CD4-positive, alpha-beta T cell treated with Interleukin-4 for 1 hour (primary cell): ENCODE data around the gene CNGB1.
"Not testable (repeated sequence)": the region's sequence is repeated elsewhere in the genome, so short reads cannot be mapped to it uniquely, and the experiment has no call there.

Source experiments
- DNase-seq, 2 donors: peaks; one replicate each; pipeline ENCODE4 v3.0.0-alpha.2; 2020 to 2022

Gene CNGB1

DNA sequence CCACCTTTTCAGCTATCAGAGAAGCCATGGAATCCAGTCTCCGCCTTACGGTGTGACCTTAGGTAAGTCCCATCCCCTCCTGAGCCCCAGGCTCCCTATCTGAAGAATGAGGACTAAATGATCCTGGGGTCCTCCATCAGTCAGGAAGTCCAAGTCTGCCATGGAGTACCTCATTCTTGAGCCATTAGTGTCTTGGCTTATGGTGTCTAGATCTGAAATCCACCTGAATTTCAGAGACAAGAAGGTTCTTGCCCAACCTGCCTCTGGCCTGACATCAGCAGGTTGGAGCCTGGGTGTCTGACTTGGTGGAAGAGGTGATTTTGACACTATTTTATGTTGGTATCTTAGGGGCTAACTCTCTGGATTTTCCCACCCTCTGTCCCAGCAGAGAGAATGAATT lies 47.1 kb downstream of the CNGB1 start:
- DNase-seq = no peak

DNA sequence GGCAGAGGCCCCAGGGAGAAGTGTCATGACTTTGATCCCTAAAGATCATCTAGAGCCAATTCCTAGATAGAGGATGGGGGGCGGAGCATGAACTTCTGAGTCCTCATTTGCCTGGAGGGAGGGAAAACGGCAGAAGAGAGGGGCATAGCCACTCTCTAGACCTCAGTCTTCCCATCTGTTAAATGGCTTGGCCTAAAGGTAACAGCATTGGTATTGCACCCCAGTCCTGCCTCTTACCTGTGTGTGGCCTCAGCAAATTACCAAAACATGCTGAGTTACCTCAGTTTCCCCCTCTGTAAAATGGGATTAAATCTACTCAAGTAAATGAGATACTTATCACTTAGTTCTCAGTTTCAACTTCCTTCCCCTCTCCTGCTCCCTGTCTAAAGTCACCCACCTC lies 47.5 kb downstream of the CNGB1 start:
- DNase-seq = no peak

DNA sequence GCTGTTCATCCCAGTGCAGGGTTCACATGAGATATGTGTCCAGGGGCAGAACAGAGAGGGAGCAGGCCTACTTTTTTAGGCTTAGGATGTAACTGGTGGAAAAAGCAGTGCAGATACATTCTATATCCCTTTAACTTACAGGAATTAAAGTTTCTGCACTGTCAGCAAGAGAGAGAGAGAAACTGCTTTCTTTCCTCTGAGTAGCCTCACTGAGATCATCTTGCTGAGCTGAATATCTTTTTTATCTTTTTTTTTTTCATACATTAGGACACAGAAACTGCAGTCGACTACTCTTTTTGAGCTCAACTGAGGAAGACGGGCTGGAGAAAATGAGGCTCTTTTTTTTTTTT lies 50.1 kb downstream of the CNGB1 start:
- no peak for DNase-seq

DNA sequence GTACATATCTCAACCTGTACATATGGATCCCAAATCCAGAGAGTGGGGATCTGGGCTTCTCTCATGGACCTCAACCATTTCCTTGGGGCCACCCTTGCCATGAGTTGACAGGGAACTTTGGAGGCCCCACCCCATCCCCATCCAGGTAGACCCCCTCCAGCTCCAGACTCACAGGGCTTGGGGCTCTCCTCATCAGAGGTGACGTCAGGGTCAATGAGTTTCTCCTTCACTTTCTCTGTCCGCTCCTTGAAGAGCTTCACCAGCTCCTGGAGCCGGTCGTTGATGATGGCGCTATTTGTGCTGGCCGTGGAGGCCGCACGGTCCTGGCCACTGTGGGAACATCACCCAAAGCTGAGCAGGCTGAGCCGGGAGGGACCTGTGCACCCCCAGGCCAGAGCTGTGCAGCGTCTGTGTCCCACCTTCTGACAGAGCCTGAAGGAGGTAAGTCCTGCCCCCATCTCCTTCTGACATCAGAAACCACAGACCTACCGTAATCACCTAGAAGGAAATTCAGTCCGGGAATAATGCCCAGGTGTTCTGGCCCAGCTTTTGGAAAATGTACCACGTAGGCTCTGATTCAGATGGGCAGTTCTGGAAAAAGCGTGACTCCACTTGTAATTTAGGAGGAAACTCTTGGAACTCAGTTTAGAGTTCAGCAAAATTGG lies 50.6 kb downstream of the CNGB1 start:
- DNase-seq = no peak

DNA sequence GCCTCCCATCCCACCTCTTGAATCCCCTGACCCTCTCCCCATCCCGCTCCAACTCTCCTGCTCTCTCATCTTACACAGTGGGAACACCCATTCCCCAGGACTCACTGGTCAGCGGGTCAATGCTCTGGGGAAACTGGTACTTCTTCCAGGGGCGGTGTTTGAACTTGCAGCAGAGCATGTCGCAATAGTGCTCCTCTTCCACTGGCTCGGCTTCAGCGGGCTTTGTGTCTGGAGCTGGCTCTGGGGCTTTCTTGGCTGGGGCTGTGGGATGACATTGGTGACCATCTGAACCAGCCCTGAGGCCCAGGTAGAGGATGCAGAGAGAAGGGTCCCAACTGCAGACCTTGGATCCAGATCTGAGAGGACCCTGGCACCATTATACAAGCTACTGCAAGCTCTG lies 51.9 kb downstream of the CNGB1 start:
- no peak for DNase-seq

DNA sequence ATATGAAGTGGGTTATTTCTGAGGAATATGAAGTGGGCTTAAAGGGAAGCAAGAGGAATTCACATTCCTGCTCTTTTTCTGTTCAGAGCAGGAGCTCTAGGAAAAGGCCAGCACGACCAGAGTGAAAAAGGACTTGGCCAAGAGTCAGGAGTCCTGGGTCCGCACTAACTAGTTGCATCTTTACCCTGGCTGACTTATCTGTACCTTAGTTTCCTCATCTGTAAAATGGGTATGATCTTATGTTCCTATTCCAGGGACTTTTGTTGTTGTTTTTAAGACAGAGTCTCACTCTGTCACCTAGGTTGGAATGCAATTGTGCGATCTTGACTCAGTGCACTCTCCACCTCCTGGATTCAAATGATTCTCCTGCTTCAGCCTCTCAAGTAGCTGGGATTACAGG lies 52.5 kb downstream of the CNGB1 start:
- no peak for DNase-seq

DNA sequence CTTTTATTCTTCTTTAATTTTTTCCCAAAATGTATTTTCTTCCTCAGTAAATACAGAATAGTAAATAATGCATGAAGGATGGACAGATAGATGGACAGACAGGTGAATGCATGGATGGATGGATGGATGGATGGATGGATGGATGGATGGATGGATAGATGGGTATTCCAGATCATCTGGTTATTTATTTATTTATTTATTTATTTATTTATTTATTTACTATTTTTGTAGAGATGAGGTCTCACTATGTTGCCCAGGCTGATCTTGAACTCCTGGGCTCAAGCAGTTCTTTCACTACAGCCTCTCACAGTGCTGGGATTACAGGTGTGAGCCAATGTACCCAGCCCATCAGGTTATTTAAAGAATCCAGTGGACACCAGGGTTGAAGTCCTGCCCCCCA lies 53.0 kb downstream of the CNGB1 start:
- DNase-seq = not testable (repeated sequence)

DNA sequence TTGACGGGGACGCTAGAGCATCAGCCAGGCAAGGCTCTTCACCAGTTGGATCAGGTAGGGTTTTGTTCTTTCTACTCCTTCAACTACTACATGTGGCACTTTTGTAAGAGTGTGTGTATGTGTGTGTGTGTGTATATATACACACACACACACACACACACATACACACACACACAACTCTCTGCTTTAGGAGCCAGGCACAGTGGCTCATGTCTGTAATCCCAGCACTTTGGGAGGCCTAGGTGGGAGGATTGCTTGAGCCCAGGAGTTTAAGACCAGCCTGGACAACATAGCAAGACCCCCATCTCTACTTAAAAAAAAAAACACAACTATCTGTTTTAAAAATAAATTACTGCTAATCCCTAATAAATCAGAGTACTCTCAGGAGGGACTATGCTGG lies 53.4 kb downstream of the CNGB1 start:
- not testable (repeated sequence) for DNase-seq

DNA sequence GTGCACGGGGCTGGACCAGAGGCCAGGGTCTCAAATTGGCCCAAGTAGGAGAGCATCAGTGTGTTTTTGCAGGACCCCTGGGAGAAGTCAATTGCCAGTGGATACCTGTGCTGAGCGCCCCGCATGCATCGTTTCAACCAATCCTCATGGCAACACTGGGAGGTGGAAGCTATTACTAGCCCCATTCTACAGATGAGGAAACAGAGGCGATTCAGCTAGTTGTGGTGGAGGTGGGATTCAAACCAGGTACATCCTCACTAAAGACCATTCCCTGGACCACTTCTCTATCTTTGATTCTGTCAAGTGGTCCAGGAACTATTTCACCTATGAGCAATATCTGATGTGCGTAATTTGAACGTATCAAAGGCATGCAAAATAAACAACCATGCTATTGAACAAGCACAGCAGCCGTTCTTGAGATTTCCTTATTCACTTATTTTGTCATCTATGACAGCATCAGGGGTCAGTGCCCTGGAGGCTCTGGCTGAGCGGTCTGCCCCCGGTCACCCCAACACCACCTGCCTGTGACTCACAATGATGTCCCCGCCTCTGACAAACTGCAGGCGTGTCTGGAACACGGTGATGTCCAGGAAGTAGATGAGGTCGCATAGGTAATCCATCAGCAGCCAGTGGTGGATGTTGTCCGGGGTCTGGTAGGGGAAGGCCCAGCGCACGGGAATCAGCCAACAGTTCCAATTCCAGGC lies 54.0 kb downstream of the CNGB1 start:
- DNase-seq = no peak

DNA sequence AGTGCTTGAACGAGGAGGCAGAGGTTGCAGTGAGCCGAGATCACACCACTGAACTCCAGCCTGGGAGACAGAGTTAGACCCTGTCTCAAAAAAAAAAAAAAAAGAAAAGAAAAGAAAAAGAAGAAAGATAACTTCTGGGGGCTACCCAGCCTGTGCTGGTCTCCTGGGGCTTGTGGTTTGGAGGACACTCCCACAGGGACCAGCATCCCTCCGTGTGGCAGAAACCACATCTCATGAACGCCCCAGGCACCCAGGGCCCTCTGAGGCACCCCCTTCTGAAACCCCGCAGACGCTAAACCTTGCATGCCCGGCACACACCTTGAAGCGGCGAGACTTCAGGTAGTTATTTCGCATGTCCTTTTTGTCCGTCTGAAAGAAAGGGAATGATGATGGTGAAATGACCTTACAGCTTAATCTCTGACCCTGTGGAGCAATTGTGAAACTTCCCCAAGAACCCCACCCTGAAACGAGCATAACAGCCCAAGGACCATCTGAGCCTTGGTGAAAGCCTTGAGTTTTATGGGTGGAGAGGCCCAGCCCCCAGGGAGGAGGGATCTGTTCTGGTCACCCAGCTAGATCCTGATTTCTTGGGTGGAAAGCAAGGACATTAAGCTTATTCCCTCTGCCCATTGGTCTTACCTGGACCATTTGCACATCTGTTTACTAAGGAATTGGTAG lies 55.0 kb downstream of the CNGB1 start:
- DNase-seq = no peak

DNA sequence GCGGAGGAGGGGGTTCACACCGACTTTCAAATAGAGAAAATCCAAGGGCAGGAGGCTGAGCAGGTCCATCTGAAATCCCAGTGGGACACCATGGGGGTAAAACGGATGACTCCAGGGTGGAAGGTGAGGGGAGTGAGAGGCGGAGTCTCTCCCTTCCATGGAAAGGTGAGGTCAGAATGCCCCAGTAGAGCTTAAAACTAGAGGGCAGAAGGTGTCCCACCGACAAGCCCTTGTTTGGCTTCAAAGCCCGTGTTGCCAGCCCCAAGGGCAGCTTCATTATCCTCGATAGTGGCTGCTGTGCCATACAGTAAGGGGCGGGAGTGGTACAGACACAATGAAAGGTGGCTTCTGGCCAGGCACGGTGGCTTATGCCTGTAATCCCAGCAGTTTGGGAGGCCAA lies 55.7 kb downstream of the CNGB1 start:
- no peak for DNase-seq

DNA sequence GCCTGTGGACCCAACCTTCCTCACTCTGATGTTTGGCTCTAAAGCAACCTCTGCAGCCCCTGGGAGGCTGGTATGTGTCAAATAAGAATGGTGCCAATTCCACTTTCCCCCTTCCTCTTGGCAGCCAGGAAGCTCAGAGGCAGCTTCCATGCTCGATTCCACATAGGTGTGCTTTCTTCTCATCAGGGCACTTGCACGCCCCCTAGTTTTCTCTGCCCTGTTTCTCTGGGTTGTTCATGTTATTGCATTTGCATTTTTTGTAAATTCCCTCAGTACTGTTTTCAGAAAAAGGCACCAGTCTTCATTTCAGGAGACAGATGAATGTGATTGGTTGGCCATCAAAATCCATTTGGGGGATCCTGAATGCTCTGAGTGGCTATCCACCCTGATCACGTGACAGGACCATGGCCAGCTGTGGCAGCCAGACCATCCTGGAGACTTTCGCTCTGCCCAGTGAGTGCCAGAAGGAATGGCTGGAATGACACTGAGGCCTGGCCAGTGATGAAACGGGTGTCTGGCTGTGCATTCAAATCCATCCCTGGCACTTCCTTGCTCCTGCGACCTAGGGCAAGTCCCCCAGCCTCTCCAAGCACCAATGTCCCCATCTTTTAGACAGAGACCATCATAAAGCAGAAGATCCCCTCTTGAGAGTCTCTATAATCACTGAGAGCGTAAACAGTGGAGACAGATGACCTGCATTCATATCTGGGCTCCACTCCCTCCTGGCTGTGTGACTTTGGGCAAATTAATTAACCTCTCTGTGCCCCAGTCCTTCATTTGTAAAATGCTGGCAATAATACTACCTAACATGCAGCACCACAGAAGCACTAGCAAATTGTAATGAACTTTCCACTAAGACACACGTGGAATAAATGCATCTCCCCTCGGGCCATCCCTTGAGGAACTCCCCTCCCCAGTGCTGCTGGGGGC lies 56.4 kb downstream of the CNGB1 start:
- no peak for DNase-seq

DNA sequence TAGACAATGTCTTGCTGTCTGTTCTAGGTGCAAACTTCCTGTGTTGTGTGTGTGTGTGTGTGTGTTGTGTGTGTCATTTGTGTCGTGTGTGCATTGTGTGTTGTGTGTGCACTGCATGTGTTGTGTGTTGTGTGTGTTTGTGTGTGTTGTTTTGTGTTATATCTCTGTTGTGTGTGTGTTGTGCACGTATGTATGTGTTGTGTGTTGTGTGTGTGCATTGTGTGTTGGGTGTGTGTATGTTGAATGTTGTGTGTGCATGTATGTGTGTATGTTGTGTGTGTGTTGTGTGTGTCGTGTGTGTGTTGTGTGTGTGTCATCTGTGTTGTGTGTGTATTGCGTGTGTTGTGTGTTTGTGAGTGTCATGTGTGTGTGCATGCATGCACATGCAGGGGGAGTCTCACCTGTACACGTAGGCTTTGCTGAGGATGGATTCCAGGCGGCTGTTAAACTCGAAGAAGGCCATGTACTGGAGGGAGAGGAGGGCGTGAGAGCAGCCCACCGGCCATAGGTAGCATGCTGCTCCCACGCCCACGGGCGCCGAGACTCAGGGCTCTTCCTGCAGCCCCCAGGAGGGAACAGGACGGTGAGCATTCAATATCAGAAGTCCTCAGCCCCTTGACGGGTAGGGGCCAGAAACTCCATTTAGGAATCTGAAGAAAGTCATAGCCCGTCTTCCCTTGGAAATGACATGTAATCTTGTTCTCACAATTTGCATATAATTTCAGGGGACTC lies 58.2 kb downstream of the CNGB1 start:
- no peak for DNase-seq

DNA sequence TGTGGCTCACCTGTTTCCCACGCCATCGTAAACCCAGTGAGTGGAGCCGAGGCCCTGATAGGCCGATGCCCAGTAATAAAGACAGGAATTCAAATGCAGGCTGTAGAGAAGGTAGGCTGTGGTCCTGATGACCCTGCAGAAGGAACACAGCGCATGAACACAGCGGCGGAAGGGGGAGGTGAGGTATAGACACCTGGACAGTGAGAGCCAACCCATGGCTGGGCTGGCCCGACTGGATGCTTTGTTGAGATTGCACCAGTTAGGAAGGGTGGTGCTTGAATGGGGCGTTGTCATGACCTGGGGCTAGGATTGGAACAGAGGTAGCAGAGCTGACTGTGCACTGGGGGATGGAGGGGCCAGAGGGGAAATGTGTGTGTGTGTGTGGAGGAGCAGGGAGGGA lies 59.2 kb downstream of the CNGB1 start:
- DNase-seq = no peak

DNA sequence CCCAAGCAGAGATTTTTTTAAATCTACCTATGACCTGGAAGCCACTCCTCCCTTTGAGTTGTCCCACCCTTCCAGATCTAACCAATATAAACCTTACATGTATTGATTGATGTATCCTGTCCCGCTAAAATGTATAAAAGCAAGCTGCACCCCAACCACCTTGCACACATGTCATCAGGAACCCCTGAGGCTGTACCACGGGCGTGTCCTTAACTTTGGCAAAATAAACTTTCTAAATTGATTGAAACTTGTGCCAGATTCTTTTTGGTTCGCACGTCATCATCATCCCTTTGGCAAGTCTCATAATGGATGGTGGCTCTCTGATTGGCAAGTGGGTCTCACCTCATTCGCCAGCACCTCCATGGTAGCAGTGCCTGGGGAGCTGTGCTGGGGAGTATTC lies 60.2 kb downstream of the CNGB1 start:
- DNase-seq = no peak

DNA sequence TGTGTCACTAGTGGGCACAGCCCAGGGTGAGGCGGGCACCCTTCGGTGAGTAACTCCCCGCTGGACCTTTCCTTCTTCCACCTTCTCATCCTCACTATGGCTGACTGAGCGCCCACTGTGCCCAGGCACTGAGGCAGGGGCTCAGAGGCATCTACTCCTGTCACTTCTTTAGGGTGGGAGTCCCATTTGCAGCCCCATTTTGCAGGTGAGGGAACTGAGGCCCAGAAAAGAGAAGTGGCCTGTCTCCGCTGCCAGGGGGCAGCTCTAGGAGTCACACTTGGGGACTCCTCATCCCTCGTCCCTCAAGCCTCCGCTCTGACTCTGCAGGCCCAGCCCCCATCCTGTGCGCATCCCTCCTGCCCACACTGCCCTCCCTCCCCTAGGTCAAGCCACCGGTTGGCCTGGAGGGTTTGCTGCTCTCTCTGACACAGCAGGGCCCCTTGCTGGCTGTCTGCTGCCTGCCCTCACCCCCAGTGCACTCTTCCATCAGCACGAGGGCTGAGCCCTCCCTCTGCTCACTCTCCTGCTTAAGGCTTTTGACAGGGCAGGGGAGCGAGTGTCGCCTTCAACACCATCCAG lies 62.4 kb downstream of the CNGB1 start:
- DNase-seq = no peak

DNA sequence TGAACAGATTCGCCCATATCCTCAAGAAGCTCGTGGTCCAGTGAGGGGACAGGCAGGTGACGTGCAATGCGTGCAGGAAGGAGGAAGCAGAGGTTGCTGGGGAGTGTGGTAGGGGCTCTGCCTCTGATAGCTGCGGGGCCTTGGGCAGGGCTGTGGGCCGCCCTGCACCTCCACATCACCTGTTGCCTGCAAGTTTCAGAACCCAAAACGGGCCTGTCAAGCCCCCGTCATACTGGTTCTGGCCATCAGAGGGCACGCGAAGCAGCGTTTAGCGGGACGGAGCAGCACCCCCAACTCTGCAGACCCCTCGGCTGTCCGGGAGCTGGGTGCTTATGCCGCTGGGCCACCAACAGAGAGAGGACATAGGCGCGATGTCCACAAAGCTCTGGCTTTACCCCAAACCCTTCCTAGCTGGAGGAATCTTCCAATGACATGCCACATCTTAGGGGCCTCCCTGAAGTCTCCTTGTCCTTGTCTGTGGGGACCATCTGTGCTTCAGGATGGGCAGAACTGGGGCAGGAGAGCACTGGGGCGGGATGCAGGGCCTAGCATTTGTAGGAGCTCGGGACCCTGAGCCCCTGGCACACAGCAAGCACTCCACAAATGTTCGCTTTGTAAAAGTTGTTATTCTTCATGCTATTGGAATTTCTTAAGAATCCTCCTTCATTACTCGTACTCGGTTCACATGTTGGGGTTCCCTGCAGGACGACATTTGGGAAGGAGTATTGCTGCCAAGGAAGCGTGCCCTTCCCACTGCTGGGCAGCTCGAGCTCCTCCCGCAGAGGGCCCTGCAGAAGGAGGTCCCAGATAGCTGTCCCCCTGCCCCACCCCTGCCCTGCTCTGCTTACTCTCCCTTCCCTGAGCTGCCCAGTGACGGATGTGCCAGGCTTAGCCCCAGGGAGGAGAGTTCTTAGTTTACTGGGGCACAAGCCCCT lies 64.3 kb downstream of the CNGB1 start:
- peak in 1 of 2 donors; percentile 19 for DNase-seq

DNA sequence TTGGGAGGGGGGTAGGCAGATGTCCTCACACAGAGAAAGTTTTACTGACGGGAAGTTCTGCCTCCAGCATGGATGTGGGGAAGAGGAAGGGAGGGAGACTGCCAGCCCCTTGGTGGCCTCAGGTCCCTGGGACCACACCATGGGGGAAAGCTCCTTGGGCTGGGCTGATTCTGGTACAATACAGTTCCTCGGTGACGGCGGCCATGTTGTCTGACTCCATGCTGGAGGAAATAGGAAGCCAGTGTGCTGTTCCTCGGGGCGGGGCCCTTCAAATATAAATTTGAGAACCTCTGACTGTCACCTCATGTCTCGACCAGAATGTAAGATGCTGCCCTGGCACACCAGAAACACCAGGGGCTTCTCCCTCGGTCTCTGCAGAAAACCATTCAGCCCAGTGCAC lies 66.8 kb downstream of the CNGB1 start:
- DNase-seq = no peak

DNA sequence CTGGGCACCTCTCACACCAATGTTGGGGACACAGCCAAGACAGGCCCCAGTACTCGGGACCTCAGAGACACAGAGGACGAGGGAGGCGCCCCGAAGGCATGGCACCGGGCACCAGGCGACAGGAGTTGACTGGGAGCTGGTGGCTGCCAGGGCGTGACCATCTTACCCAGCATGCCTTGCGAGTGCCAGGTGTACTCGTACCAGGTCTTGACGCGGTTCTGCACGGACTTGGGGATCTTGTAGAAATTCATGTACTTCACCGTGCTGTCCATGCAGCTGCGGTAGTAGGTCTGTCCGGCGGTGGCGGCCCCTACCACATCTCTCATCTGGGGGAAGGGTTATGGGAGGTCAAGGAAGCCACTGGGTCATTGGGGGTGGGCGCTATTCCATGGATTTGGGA lies 67.3 kb downstream of the CNGB1 start:
- DNase-seq = no peak

DNA sequence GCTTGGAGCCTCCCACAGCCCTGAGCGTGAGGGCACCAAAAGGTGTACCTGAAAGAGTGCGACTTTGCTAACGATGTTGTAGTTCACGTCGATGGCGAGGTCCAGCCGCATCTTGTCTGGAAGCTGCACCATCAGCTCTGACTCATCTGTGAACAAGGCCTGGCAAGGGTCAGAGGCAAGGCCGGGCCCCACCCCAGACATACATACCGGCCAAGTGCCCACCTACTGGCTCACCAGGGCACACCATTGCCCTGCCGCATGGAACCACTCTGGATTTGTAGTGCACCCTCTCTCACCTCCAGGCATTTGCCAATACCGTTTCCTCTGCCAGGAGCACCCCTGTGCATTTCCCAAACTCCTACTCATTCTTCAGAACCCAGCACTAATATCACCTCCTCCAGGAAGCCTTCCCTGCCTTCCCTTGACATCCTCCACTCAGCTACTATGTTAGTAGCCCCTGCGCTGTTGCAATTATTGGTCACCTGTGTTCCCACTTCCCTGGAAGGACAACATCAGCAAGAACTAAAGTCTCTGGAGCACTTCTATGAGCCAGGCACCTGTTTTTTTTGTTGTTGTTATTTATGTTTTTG lies 69.4 kb downstream of the CNGB1 start:
- no peak for DNase-seq
